Fibroblast of lung (primary cell): ENCODE results near the gene MISP3. TPM values are rescaled to one million over a fixed set of nuclear protein-coding genes. Genes with fewer than 3 reads are reported as not detected.
A peak's percentile ranks its signal among the peaks of the same experiment; 100 is the strongest.

Source experiments
- DNase-seq, 2 donors: peaks; one replicate each; pipeline versions ENCODE4 v3.0.0 to v3.0.0-alpha.2; 2010; ENCODE audit warnings: low read depth in 2 of 2
- H2AFZ ChIP-seq: 2 replicates; pipeline ENCODE4 v1.5.1; 2012; ENCODE audit warnings: low read length, control low read depth, inconsistent platforms
- H3K27ac ChIP-seq: 2 replicates; pipeline ENCODE4 v1.5.1; 2011; ENCODE audit warnings: low read length, control low read depth; ENCODE audit not compliant: insufficient read depth
- H3K27me3 ChIP-seq: 2 replicates; pipeline ENCODE4 v1.5.1; 2011; ENCODE audit warnings: mild to moderate bottlenecking, low read length; ENCODE audit not compliant: control insufficient read depth, insufficient read depth
- H3K36me3 ChIP-seq: 2 replicates; pipeline ENCODE4 v1.5.1; 2011; ENCODE audit warnings: low read length; ENCODE audit not compliant: control insufficient read depth, insufficient read depth
- H3K4me1 ChIP-seq: 2 replicates; pipeline ENCODE4 v1.5.1; 2011; ENCODE audit warnings: low read length; ENCODE audit not compliant: control insufficient read depth, insufficient read depth; ENCODE audit errors: extremely low read depth
- H3K4me2 ChIP-seq: 2 replicates; pipeline ENCODE4 v1.5.1; 2011; ENCODE audit warnings: low read length, control low read depth; ENCODE audit not compliant: insufficient read depth; ENCODE audit errors: extremely low read depth
- H3K4me3 ChIP-seq, 4 experiments: fragments of 200-600 bp in 1 of 4; sonication (generic) in 1 of 4; replicated peaks in 1 of 4; 2 replicates each; pipeline ENCODE4 v1.5.1; 2011 to 2016; ENCODE audit warnings: low read length in 4 of 4, low read depth in 3 of 4, mild to moderate bottlenecking in 3 of 4, control low read depth in 2 of 4, inconsistent platforms in 1 of 4, mixed read lengths in 1 of 4; ENCODE audit not compliant: insufficient read depth in 1 of 4; ENCODE audit errors: control extremely low read depth in 1 of 4
- H3K79me2 ChIP-seq: 2 replicates; pipeline ENCODE4 v1.5.1; 2012; ENCODE audit warnings: mild to moderate bottlenecking, low read length, inconsistent platforms; ENCODE audit not compliant: control insufficient read depth, insufficient read depth
- H3K9ac ChIP-seq: 2 replicates; pipeline ENCODE4 v1.5.1; 2011; ENCODE audit warnings: mild to moderate bottlenecking, low read length, control low read depth; ENCODE audit not compliant: insufficient read depth
- H3K9me3 ChIP-seq: 2 replicates; pipeline ENCODE4 v1.5.1; 2012; ENCODE audit warnings: low read depth, low read length; ENCODE audit not compliant: control insufficient read depth, insufficient read depth
- H4K20me1 ChIP-seq: 2 replicates; pipeline ENCODE4 v1.5.1; 2011; ENCODE audit warnings: low read length; ENCODE audit not compliant: control insufficient read depth, insufficient read depth; ENCODE audit errors: extremely low read depth
- CTCF ChIP-seq, 2 donors: IDR thresholded peaks in 1 of 2; conservative IDR thresholded peaks in 1 of 2; 1 replicate in 1 of 2; 2 replicates in 1 of 2; pipeline ENCODE4 v1.5.1; 2011 to 2012; ENCODE audit warnings: low read length in 2 of 2, control low read depth in 1 of 2, inconsistent platforms in 1 of 2, low read depth in 1 of 2, mild to moderate bottlenecking in 1 of 2
- EZH2 ChIP-seq: IDR thresholded peaks from 2 replicates; pipeline ENCODE4 v1.5.1; 2012; ENCODE audit warnings: low read length, control low read depth, mild to moderate bottlenecking; ENCODE audit errors: missing control alignments
- polyA plus RNA-seq, 2 donors: library from polyadenylated mRNA; depleted of rRNA in 1 of 2; stranded (reverse) in 1 of 2; unstranded in 1 of 2; fragments of >200 nt; gene quantifications; 2 replicates each; pipeline ENCODE4 v1.2.1, GENCODE V29; 2011 to 2012; ENCODE audit warnings: missing spikeins in 1 of 2
- total RNA-seq: library from RNA; depleted of rRNA; stranded (reverse); fragments of >200 nt; gene quantifications from 2 replicates; pipeline ENCODE4 v1.2.1, GENCODE V29; 2014

MISP3 gene
- total and polyA plus RNA-seq, 2 donors (not counting 1 experiment from before 2014, with no cell fraction given), result 0.33 to 0.83 TPM

DNA sequence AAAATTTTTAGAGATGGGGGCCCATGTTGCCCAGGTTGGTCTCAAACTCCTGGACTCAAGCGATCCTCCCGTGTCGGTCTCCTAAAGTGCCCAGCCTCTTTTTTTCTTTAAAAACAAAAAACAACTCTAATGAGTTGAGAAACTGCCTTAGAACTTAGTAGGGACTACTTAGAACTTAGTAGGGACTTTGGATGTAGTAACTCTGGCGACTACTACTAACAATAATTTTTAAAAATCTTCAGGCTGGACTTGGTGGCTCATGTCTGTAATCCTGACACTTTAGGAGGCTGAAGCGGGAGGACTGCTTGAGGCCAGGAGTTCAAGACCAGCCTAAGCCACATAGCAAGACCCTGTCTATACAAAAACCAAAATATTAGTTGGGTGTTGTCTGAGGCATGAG, 13.5 kb downstream of the MISP3 start:
- Histone ChIP-seq H3K27ac (no peak overlapping the region), H3K79me2 (no peaks in the 10 kb centered on the region), H3K36me3 (peaks cover 9% of the 10 kb centered on the region)

DNA sequence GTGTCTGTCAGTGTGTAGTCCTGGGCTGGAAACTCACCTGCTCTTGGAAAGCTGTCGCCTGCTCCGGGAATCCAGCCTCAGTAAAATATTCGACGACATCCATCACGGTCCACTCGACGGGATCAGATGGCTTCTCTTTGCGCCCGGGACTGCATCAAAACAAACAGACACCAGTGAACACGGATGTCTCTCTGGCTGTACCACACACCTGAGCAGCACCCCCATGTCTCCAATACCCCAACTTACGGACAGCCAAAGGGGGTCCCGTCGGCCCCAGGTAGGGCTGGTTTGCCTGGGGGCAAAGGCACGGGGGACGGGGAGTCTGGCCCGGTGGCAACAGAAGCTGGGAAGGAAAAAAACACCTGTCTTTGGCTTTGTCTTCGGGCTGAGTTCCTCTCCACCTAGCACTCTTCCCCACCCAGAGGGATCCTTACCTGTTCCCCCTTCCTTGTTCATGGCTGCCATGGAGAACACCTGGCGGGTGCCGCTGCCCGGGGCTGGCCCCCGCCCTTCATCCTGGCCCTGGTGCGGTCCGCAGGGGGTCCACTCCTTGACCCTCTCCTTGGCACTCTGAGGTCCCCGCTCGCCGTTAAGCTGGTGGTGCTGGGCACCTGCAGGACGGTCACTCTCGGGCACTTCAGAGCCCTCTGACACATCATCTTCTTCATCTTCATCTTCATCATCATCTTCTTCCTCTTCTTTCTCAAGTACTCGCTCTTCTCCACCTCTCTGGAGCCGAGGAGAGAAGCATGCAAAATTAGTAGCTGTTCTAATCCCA, 16.2 kb downstream of the MISP3 start:
- Histone ChIP-seq H3K36me3 (peaks cover 11% of the 10 kb centered on the region), H3K9me3 (no peaks in the 10 kb centered on the region), H3K4me1 (peaks cover 2% of the 10 kb centered on the region), H2AFZ (no peak overlapping the region), H3K27ac (no peak overlapping the region), H3K27me3 (no peaks in the 10 kb centered on the region), H3K9ac (peak overlapping the region; percentile 2), H3K4me2 (peak overlapping the region; percentile 82), H4K20me1 (no peaks in the 10 kb centered on the region), H3K4me3 (peak overlapping the region; percentile 35 to 61 (median 52)), H3K79me2 (no peaks in the 10 kb centered on the region)
- DNase-seq, result no peak
- TF ChIP-seq EZH2 (no peak), CTCF (conservative IDR thresholded peaks at IDR 0.05 in 1 of 2, IDR thresholded peaks at IDR 0.05 in 1 of 2; ENCODE audit: low read depth in 1 of 2, low read length in 2 of 2) (no peak)

More for the DNA sequence above, 13.5 kb downstream of the MISP3 start:
- no peak for TF ChIP-seq CTCF (conservative IDR thresholded peaks at IDR 0.05 in 1 of 2, IDR thresholded peaks at IDR 0.05 in 1 of 2; ENCODE audit: low read depth in 1 of 2, low read length in 2 of 2)
- no peak for TF ChIP-seq EZH2
- H4K20me1 ChIP-seq, result no peaks in the 10 kb centered on the region
- H3K27me3 ChIP-seq, result no peaks in the 10 kb centered on the region
- H3K4me1 ChIP-seq, result no peaks in the 10 kb centered on the region
- H3K4me2 ChIP-seq, result no peak overlapping the region
- no peak for DNase-seq
- H3K4me3 ChIP-seq, result no peak overlapping the region
- no peak overlapping the region for H3K9ac ChIP-seq
- H3K9me3 ChIP-seq, result no peaks in the 10 kb centered on the region
- H2AFZ ChIP-seq, result no peak overlapping the region

GRCh38 chr19:14089412-14089661, 16.8 kb downstream of the MISP3 start:
- no peaks in the 10 kb centered on the region for H3K9me3 ChIP-seq
- H3K4me2 ChIP-seq, result peak overlapping the region; percentile 82
- H3K9ac ChIP-seq, result peak overlapping the region; percentile 7
- no peaks in the 10 kb centered on the region for H3K27me3 ChIP-seq
- TF ChIP-seq CTCF (conservative IDR thresholded peaks at IDR 0.05 in 1 of 2, IDR thresholded peaks at IDR 0.05 in 1 of 2; ENCODE audit: low read depth in 1 of 2, low read length in 2 of 2) (peak; percentile 21 to 25), EZH2 (no peak)
- H3K27ac ChIP-seq, result no peak overlapping the region
- H3K4me3 ChIP-seq, result peak overlapping the region; percentile 35 to 61 (median 52)
- no peak overlapping the region for H2AFZ ChIP-seq
- no peaks in the 10 kb centered on the region for H3K79me2 ChIP-seq
- H4K20me1 ChIP-seq, result no peaks in the 10 kb centered on the region
- H3K4me1 ChIP-seq, result peaks cover 2% of the 10 kb centered on the region
- peaks cover 11% of the 10 kb centered on the region for H3K36me3 ChIP-seq
- DNase-seq, result peak; percentile 35 to 36
